Fibroblast of lung (primary cell): Measurements from ENCODE around the gene TGIF1. TPM values are rescaled to one million over a fixed set of nuclear protein-coding genes. Genes with fewer than 3 reads are reported as not detected.

Source experiments
- DNase-seq, 2 donors: peaks; one replicate each; pipeline versions ENCODE4 v3.0.0 to v3.0.0-alpha.2; 2010; ENCODE audit warnings: low read depth in 2 of 2
- H2AFZ ChIP-seq: 2 replicates; pipeline ENCODE4 v1.5.1; 2012; ENCODE audit warnings: low read length, control low read depth, inconsistent platforms
- H3K27ac ChIP-seq: 2 replicates; pipeline ENCODE4 v1.5.1; 2011; ENCODE audit warnings: low read length, control low read depth; ENCODE audit not compliant: insufficient read depth
- H3K27me3 ChIP-seq: 2 replicates; pipeline ENCODE4 v1.5.1; 2011; ENCODE audit warnings: mild to moderate bottlenecking, low read length; ENCODE audit not compliant: control insufficient read depth, insufficient read depth
- H3K36me3 ChIP-seq: 2 replicates; pipeline ENCODE4 v1.5.1; 2011; ENCODE audit warnings: low read length; ENCODE audit not compliant: control insufficient read depth, insufficient read depth
- H3K4me1 ChIP-seq: 2 replicates; pipeline ENCODE4 v1.5.1; 2011; ENCODE audit warnings: low read length; ENCODE audit not compliant: control insufficient read depth, insufficient read depth; ENCODE audit errors: extremely low read depth
- H3K4me2 ChIP-seq: 2 replicates; pipeline ENCODE4 v1.5.1; 2011; ENCODE audit warnings: low read length, control low read depth; ENCODE audit not compliant: insufficient read depth; ENCODE audit errors: extremely low read depth
- H3K4me3 ChIP-seq, 4 experiments: fragments of 200-600 bp in 1 of 4; sonication (generic) in 1 of 4; replicated peaks in 1 of 4; 2 replicates each; pipeline ENCODE4 v1.5.1; 2011 to 2016; ENCODE audit warnings: low read length in 4 of 4, low read depth in 3 of 4, mild to moderate bottlenecking in 3 of 4, control low read depth in 2 of 4, inconsistent platforms in 1 of 4, mixed read lengths in 1 of 4; ENCODE audit not compliant: insufficient read depth in 1 of 4; ENCODE audit errors: control extremely low read depth in 1 of 4
- H3K79me2 ChIP-seq: 2 replicates; pipeline ENCODE4 v1.5.1; 2012; ENCODE audit warnings: mild to moderate bottlenecking, low read length, inconsistent platforms; ENCODE audit not compliant: control insufficient read depth, insufficient read depth
- H3K9ac ChIP-seq: 2 replicates; pipeline ENCODE4 v1.5.1; 2011; ENCODE audit warnings: mild to moderate bottlenecking, low read length, control low read depth; ENCODE audit not compliant: insufficient read depth
- H3K9me3 ChIP-seq: 2 replicates; pipeline ENCODE4 v1.5.1; 2012; ENCODE audit warnings: low read depth, low read length; ENCODE audit not compliant: control insufficient read depth, insufficient read depth
- H4K20me1 ChIP-seq: 2 replicates; pipeline ENCODE4 v1.5.1; 2011; ENCODE audit warnings: low read length; ENCODE audit not compliant: control insufficient read depth, insufficient read depth; ENCODE audit errors: extremely low read depth
- CTCF ChIP-seq, 2 donors: IDR thresholded peaks in 1 of 2; conservative IDR thresholded peaks in 1 of 2; 1 replicate in 1 of 2; 2 replicates in 1 of 2; pipeline ENCODE4 v1.5.1; 2011 to 2012; ENCODE audit warnings: low read length in 2 of 2, control low read depth in 1 of 2, inconsistent platforms in 1 of 2, low read depth in 1 of 2, mild to moderate bottlenecking in 1 of 2
- EZH2 ChIP-seq: IDR thresholded peaks from 2 replicates; pipeline ENCODE4 v1.5.1; 2012; ENCODE audit warnings: low read length, control low read depth, mild to moderate bottlenecking; ENCODE audit errors: missing control alignments
- polyA plus RNA-seq, 2 donors: library from polyadenylated mRNA; depleted of rRNA in 1 of 2; stranded (reverse) in 1 of 2; unstranded in 1 of 2; fragments of >200 nt; gene quantifications; 2 replicates each; pipeline ENCODE4 v1.2.1, GENCODE V29; 2011 to 2012; ENCODE audit warnings: missing spikeins in 1 of 2
- total RNA-seq: library from RNA; depleted of rRNA; stranded (reverse); fragments of >200 nt; gene quantifications from 2 replicates; pipeline ENCODE4 v1.2.1, GENCODE V29; 2014

Gene TGIF1
- total and polyA plus RNA-seq, 2 donors (not counting 1 experiment from before 2014, with no cell fraction given), result 64.7 to 157 TPM

- no peak overlapping the region for H2AFZ ChIP-seq
- no peak overlapping the region for H3K4me2 ChIP-seq
- DNase-seq, result peak in 1 of 2 donors; percentile 44
- H3K4me1 ChIP-seq, result no peaks in the 10 kb centered on the region
- no peaks in the 10 kb centered on the region for H4K20me1 ChIP-seq
- no peaks in the 10 kb centered on the region for H3K79me2 ChIP-seq
- H3K27ac ChIP-seq, result no peak overlapping the region
- TF ChIP-seq EZH2 (no peak), CTCF (conservative IDR thresholded peaks at IDR 0.05 in 1 of 2, IDR thresholded peaks at IDR 0.05 in 1 of 2; ENCODE audit: low read depth in 1 of 2, low read length in 2 of 2) (no peak)
- H3K36me3 ChIP-seq, result no peaks in the 10 kb centered on the region
- no peak overlapping the region for H3K4me3 ChIP-seq
- H3K9ac ChIP-seq, result no peak overlapping the region
- H3K27me3 ChIP-seq, result no peaks in the 10 kb centered on the region
- H3K9me3 ChIP-seq, result no peaks in the 10 kb centered on the region
Measured at GRCh38 chr18:3485153-3486149, 35.5 kb downstream of the TGIF1 start.

GRCh38 chr18:3486512-3486911 lies 36.5 kb downstream of the TGIF1 start:
- Histone ChIP-seq H3K9ac (no peak overlapping the region), H3K4me1 (no peaks in the 10 kb centered on the region), H3K4me2 (no peak overlapping the region), H2AFZ (no peak overlapping the region), H3K27me3 (no peaks in the 10 kb centered on the region), H3K4me3 (no peak overlapping the region), H3K9me3 (no peaks in the 10 kb centered on the region), H4K20me1 (no peaks in the 10 kb centered on the region), H3K79me2 (no peaks in the 10 kb centered on the region), H3K27ac (no peak overlapping the region), H3K36me3 (no peaks in the 10 kb centered on the region)
- TF ChIP-seq CTCF (conservative IDR thresholded peaks at IDR 0.05 in 1 of 2, IDR thresholded peaks at IDR 0.05 in 1 of 2; ENCODE audit: low read depth in 1 of 2, low read length in 2 of 2), result no peak
- no peak for TF ChIP-seq EZH2
- DNase-seq, result no peak

GRCh38 chr18:3489462-3489861 lies 39.5 kb downstream of the TGIF1 start:
- no peak overlapping the region for H2AFZ ChIP-seq
- H3K4me3 ChIP-seq, result no peak overlapping the region
- no peaks in the 10 kb centered on the region for H3K4me1 ChIP-seq
- H3K4me2 ChIP-seq, result no peak overlapping the region
- no peak for DNase-seq
- H3K9me3 ChIP-seq, result no peaks in the 10 kb centered on the region
- H4K20me1 ChIP-seq, result no peaks in the 10 kb centered on the region
- H3K27me3 ChIP-seq, result no peaks in the 10 kb centered on the region
- H3K36me3 ChIP-seq, result no peaks in the 10 kb centered on the region
- H3K9ac ChIP-seq, result no peak overlapping the region
- no peak overlapping the region for H3K27ac ChIP-seq
- TF ChIP-seq CTCF (conservative IDR thresholded peaks at IDR 0.05 in 1 of 2, IDR thresholded peaks at IDR 0.05 in 1 of 2; ENCODE audit: low read depth in 1 of 2, low read length in 2 of 2) (no peak), EZH2 (no peak)
- H3K79me2 ChIP-seq, result no peaks in the 10 kb centered on the region
